Activated CD4-positive, alpha-beta T cell treated with anti-CD3 and anti-CD28 coated beads for 36 hours (primary cell): ENCODE results near the gene LMOD1. TPM values are rescaled to one million over a fixed set of nuclear protein-coding genes. Genes with fewer than 3 reads are reported as not detected.
"Not testable (repeated sequence)": the region's sequence is repeated elsewhere in the genome, so short reads cannot be mapped to it uniquely, and the experiment has no call there.

Source experiments
- ATAC-seq: fragments of 200-7000 bp; cut with Tn5 transposase; one replicate; pipeline ENCODE4 v1.10.0; 2021; ENCODE audit warnings: mild to moderate bottlenecking, moderate library complexity
- CTCF ChIA-PET: fragments of 350-600 bp; sonication (Branson Sonifier 250); formaldehyde crosslinking; loops from one replicate; lab custom pipeline; 2021; ENCODE audit warnings: antibody characterized with exemption; lab: Charles Lee
- POLR2A ChIA-PET: fragments of 350-600 bp; sonication (Branson Sonifier 250); formaldehyde crosslinking; loops from one replicate; lab custom pipeline; 2021; ENCODE audit warnings: antibody characterized with exemption, inconsistent platforms; lab: Charles Lee
- DNase-seq: peaks from one replicate; pipeline ENCODE4 v3.0.0-alpha.2; 2020
- H3K27ac Mint-ChIP-seq: one replicate; pipeline ENCODE4 v1.8.0; 2021; ENCODE audit warnings: mixed read lengths
- H3K27me3 Mint-ChIP-seq: one replicate; pipeline ENCODE4 v1.8.0; 2021; ENCODE audit warnings: mixed read lengths
- H3K36me3 Mint-ChIP-seq: one replicate; pipeline ENCODE4 v1.8.0; 2021; ENCODE audit warnings: low read depth, mixed read lengths
- H3K4me1 Mint-ChIP-seq: one replicate; pipeline ENCODE4 v1.8.0; 2021; ENCODE audit warnings: mixed read lengths
- H3K4me3 Mint-ChIP-seq: one replicate; pipeline ENCODE4 v1.8.0; 2021; ENCODE audit warnings: mild to moderate bottlenecking, moderate library complexity, mixed read lengths
- H3K9me3 Mint-ChIP-seq: one replicate; pipeline ENCODE4 v1.8.0; 2021; ENCODE audit warnings: low read depth, mixed read lengths
- intact Hi-C, 2 experiments: fragments of 100-400 bp; cut with DNase I in 1 of 2; cut with micrococcal nuclease in 1 of 2; formaldehyde crosslinking; loops; one replicate each; pipeline versions ENCODE4 v1.14.2 to v1.15.1; 2022 to 2024; cut with DNase I, micrococcal nuclease
- total RNA-seq, 2 experiments: library from RNA; stranded (reverse); gene quantifications; one replicate each; pipeline ENCODE4 v1.2.3, GENCODE V29; 2021

The LMOD1 gene
- total RNA-seq, 2 experiments from 2014 or later = not detected

GRCh38 chr1:201970334-201971159 lies 24.2 kb upstream of the LMOD1 start:
- Mint-ChIP-seq H3K4me1 (no peaks in the 10 kb centered on the region), H3K9me3 (no peaks in the 10 kb centered on the region), H3K27ac (no peak overlapping the region), H3K4me3 (no peak overlapping the region), H3K27me3 (no peaks in the 10 kb centered on the region), H3K36me3 (peaks cover 29% of the 10 kb centered on the region)
- no peak for DNase-seq
- intact Hi-C loops = loop anchor here in 1 of 2 experiments (5.0 kb wide), 1 partner anchor 93 kb away; no protein-coding TSS in a partner anchor
- no peak for ATAC-seq
- POLR2A ChIA-PET = no interaction called here
- CTCF ChIA-PET = interaction anchor here (0.6 to 4.6 kb wide), 4 partner anchors 13 to 998 kb away, joined by 3 to 93 read pairs (median 4); no protein-coding TSS in a partner anchor

GRCh38 chr1:201968202-201968925 lies 22.0 kb upstream of the LMOD1 start:
- Mint-ChIP-seq H3K9me3 (no peaks in the 10 kb centered on the region), H3K27me3 (no peaks in the 10 kb centered on the region), H3K27ac (no peak overlapping the region), H3K4me1 (no peaks in the 10 kb centered on the region), H3K4me3 (no peak overlapping the region), H3K36me3 (peaks cover 35% of the 10 kb centered on the region)
- no peak for ATAC-seq
- POLR2A ChIA-PET = interaction anchor here (0.6 to 0.7 kb wide), 2 partner anchors 174 to 454 kb away, joined by 5 to 7 read pairs; no protein-coding TSS in a partner anchor
- CTCF ChIA-PET = interaction anchor here (0.6 to 1.5 kb wide), 5 partner anchors 12 to 75 kb away, joined by 3 to 8 read pairs (median 3); no protein-coding TSS in a partner anchor
- intact Hi-C loops = no loop called here
- DNase-seq = no peak

- H3K9me3 Mint-ChIP-seq = no peaks in the 10 kb centered on the region
- no peak for DNase-seq
- ChIA-PET CTCF (interaction anchor here (0.5 to 0.6 kb wide), 2 partner anchors 14 to 92 kb away, joined by 3 to 5 read pairs; no protein-coding TSS in a partner anchor), POLR2A (no interaction called here)
- no peaks in the 10 kb centered on the region for H3K4me1 Mint-ChIP-seq
- no peak for ATAC-seq
- no peak overlapping the region for H3K27ac Mint-ChIP-seq
- H3K27me3 Mint-ChIP-seq = no peaks in the 10 kb centered on the region
- H3K36me3 Mint-ChIP-seq = peaks cover 45% of the 10 kb centered on the region
- intact Hi-C loops = no loop called here
- H3K4me3 Mint-ChIP-seq = no peak overlapping the region
Observed at GRCh38 chr1:201966171-201966570, 19.8 kb upstream of the LMOD1 start.

GRCh38 chr1:201964261-201964660 lies 17.9 kb upstream of the LMOD1 start:
- peaks cover 41% of the 10 kb centered on the region for H3K36me3 Mint-ChIP-seq
- DNase-seq = no peak

GRCh38 chr1:201962382-201962781 lies 16.0 kb upstream of the LMOD1 start:
- POLR2A ChIA-PET = interaction anchor here (1.5 kb wide), 1 partner anchor 12 kb away, joined by 4 read pairs; no protein-coding TSS in a partner anchor
- H3K27ac Mint-ChIP-seq, intact Hi-C loops, ATAC-seq, H3K4me3 Mint-ChIP-seq, DNase-seq, H3K4me1 Mint-ChIP-seq, H3K9me3 Mint-ChIP-seq, H3K27me3 Mint-ChIP-seq: not testable (repeated sequence)
- H3K36me3 Mint-ChIP-seq = peaks cover 49% of the 10 kb centered on the region
- CTCF ChIA-PET = interaction anchor here (0.9 to 2.7 kb wide), 8 partner anchors 10 to 418 kb away, joined by 3 to 12 read pairs (median 4); partner anchors contain the start of gene LMOD1

More at GRCh38 chr1:201964261-201964660, 17.9 kb upstream of the LMOD1 start:
- Mint-ChIP-seq H3K27ac (no peak overlapping the region), H3K27me3 (no peaks in the 10 kb centered on the region), H3K4me3 (no peak overlapping the region), H3K9me3 (no peaks in the 10 kb centered on the region), H3K4me1 (no peaks in the 10 kb centered on the region)
- ChIA-PET POLR2A (interaction anchor here (0.9 kb wide), 1 partner anchor 9 kb away, joined by 3 read pairs; the partner anchor contains the start of gene TIMM17A), CTCF (interaction anchor here (0.6 to 2.7 kb wide), 6 partner anchors 10 to 86 kb away, joined by 3 to 11 read pairs (median 6); partner anchors contain the start of gene LMOD1)
- intact Hi-C loops = no loop called here
- ATAC-seq = no peak

GRCh38 chr1:201958348-201958747 lies 12.0 kb upstream of the LMOD1 start:
- intact Hi-C loops = loop anchor here (5.0 to 10.0 kb wide), 5 partner anchors 61 to 1224 kb away; partner anchors contain the start of genes CAMSAP2 (in 1 of the 2), PPP1R12B (in 1 of the 2), RABIF (in 1 of the 2) and UBE2T (in 1 of the 2)
- Mint-ChIP-seq H3K4me1 (peaks cover 16% of the 10 kb centered on the region), H3K27ac (no peak overlapping the region), H3K36me3 (peaks cover 41% of the 10 kb centered on the region), H3K27me3 (no peaks in the 10 kb centered on the region), H3K4me3 (no peak overlapping the region), H3K9me3 (no peaks in the 10 kb centered on the region)
- ATAC-seq = no peak
- DNase-seq = no peak
- ChIA-PET POLR2A (no interaction called here), CTCF (interaction anchor here (1.2 kb wide), 1 partner anchor 13 kb away, joined by 5 read pairs; no protein-coding TSS in a partner anchor)

- CTCF ChIA-PET = interaction anchor here (0.6 to 1.6 kb wide), 2 partner anchors 60 to 73 kb away, joined by 3 to 8 read pairs; no protein-coding TSS in a partner anchor
Observed at GRCh38 chr1:201955729-201956143, 9.4 kb upstream of the LMOD1 start.

GRCh38 chr1:201955009-201955728 lies 8.8 kb upstream of the LMOD1 start, which contains the start of gene TIMM17A:
Gene TIMM17A, plus strand, starts transcription at chr1:201955503. Its CDS starts 24 bp downstream, at chr1:201955527.
- Mint-ChIP-seq H3K9me3 (no peaks in the 10 kb centered on the region), H3K36me3 (peaks cover 24% of the 10 kb centered on the region), H3K4me3 (peak within 1 kb of the TSS; percentile 99), H3K27ac (peak within 1 kb of the TSS; percentile 97), H3K27me3 (no peaks in the 10 kb centered on the region), H3K4me1 (peaks cover 16% of the 10 kb centered on the region)
- DNase-seq (peak; percentile 97), ATAC-seq (peak; percentile 100)
- intact Hi-C loops = loop anchor here (1.0 to 10.0 kb wide), 14 partner anchors 27 to 1220 kb away; partner anchors contain the start of genes PPP1R12B (in 2 of the 2), RNPEP (in 2 of the 2), ARL8A (in 1 of the 2) and CAMSAP2 (in 1 of the 2)
- ChIA-PET CTCF (interaction anchor here (0.6 to 2.8 kb wide), 5 partner anchors 9 to 72 kb away, joined by 3 to 15 read pairs (median 4); no protein-coding TSS in a partner anchor), POLR2A (interaction anchor here (0.9 to 1.6 kb wide), 4 partner anchors 9 to 59 kb away, joined by 3 to 4 read pairs (median 4); partner anchors contain the start of gene LMOD1)

More at GRCh38 chr1:201955729-201956143, 9.4 kb upstream of the LMOD1 start:
- Mint-ChIP-seq H3K27ac (peak overlapping the region; percentile 97), H3K36me3 (peaks cover 28% of the 10 kb centered on the region), H3K4me1 (peaks cover 16% of the 10 kb centered on the region), H3K27me3 (no peaks in the 10 kb centered on the region), H3K4me3 (peak overlapping the region; percentile 99), H3K9me3 (no peaks in the 10 kb centered on the region)
- POLR2A ChIA-PET = interaction anchor here (0.9 to 1.6 kb wide), 4 partner anchors 8 to 60 kb away, joined by 3 to 4 read pairs (median 4); partner anchors contain the start of gene LMOD1
- no peak for DNase-seq
- ATAC-seq = peak; percentile 61
- intact Hi-C loops = loop anchor here (1.0 to 10.0 kb wide), 14 partner anchors 27 to 1221 kb away; partner anchors contain the start of genes PPP1R12B (in 2 of the 2), RNPEP (in 2 of the 2), ARL8A (in 1 of the 2) and CAMSAP2 (in 1 of the 2)

- intact Hi-C loops = loop anchor here (1.0 to 10.0 kb wide), 14 partner anchors 28 to 1220 kb away; partner anchors contain the start of genes PPP1R12B (in 2 of the 2), RNPEP (in 2 of the 2), ARL8A (in 1 of the 2) and CAMSAP2 (in 1 of the 2)
- Mint-ChIP-seq H3K9me3 (no peaks in the 10 kb centered on the region), H3K27me3 (no peaks in the 10 kb centered on the region), H3K4me1 (peaks cover 16% of the 10 kb centered on the region), H3K36me3 (peaks cover 24% of the 10 kb centered on the region), H3K27ac (peak overlapping the region; percentile 97), H3K4me3 (peak overlapping the region; percentile 99)
- DNase-seq (peak; percentile 31), ATAC-seq (peak; percentile 2)
- ChIA-PET POLR2A (interaction anchor here (0.7 to 1.6 kb wide), 5 partner anchors 8 to 967 kb away, joined by 3 to 4 read pairs (median 3); partner anchors contain the start of gene LMOD1), CTCF (interaction anchor here (1.2 to 2.8 kb wide), 4 partner anchors 10 to 72 kb away, joined by 3 to 15 read pairs (median 4); no protein-coding TSS in a partner anchor)
Observed at GRCh38 chr1:201954263-201955008, 8.1 kb upstream of the LMOD1 start.
